ENCODE measurements around the gene BABAM2.

DNA sequence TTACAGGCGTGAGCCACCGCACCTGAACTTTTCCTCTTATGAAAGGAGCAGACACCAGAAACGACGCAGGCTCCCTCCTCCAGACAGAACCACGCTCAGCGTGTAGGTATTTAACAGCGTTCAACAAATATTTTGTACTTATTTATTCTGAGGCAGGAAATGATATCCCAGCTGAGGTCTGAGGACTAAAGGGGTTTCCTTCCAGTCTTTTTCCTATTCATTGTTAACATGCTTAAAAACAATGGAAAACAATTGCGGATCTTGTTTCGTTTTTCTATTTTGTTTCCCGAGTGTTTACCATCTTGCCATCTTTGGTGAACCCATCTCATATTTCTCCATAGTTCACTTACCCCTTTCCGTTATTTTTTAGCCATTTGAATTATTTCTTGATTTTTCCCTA is 458.4 kb downstream of the BABAM2 start:
- TF ChIP-seq, protein P1, sequence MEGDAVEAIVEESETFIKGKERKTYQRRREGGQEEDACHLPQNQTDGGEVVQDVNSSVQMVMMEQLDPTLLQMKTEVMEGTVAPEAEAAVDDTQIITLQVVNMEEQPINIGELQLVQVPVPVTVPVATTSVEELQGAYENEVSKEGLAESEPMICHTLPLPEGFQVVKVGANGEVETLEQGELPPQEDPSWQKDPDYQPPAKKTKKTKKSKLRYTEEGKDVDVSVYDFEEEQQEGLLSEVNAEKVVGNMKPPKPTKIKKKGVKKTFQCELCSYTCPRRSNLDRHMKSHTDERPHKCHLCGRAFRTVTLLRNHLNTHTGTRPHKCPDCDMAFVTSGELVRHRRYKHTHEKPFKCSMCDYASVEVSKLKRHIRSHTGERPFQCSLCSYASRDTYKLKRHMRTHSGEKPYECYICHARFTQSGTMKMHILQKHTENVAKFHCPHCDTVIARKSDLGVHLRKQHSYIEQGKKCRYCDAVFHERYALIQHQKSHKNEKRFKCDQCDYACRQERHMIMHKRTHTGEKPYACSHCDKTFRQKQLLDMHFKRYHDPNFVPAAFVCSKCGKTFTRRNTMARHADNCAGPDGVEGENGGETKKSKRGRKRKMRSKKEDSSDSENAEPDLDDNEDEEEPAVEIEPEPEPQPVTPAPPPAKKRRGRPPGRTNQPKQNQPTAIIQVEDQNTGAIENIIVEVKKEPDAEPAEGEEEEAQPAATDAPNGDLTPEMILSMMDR (conservative IDR thresholded peaks at IDR 0.05; ENCODE audit: low read depth in 2 of 2) = no peak
- TF ChIP-seq EZH2 (IDR thresholded peaks at IDR 0.05; ENCODE audit: low read depth, unreplicated experiment) (no peak), EZH2phosphoT487 (IDR thresholded peaks at IDR 0.05; ENCODE audit: unreplicated experiment) (no peak)
- TF ChIP-seq, protein P2, sequence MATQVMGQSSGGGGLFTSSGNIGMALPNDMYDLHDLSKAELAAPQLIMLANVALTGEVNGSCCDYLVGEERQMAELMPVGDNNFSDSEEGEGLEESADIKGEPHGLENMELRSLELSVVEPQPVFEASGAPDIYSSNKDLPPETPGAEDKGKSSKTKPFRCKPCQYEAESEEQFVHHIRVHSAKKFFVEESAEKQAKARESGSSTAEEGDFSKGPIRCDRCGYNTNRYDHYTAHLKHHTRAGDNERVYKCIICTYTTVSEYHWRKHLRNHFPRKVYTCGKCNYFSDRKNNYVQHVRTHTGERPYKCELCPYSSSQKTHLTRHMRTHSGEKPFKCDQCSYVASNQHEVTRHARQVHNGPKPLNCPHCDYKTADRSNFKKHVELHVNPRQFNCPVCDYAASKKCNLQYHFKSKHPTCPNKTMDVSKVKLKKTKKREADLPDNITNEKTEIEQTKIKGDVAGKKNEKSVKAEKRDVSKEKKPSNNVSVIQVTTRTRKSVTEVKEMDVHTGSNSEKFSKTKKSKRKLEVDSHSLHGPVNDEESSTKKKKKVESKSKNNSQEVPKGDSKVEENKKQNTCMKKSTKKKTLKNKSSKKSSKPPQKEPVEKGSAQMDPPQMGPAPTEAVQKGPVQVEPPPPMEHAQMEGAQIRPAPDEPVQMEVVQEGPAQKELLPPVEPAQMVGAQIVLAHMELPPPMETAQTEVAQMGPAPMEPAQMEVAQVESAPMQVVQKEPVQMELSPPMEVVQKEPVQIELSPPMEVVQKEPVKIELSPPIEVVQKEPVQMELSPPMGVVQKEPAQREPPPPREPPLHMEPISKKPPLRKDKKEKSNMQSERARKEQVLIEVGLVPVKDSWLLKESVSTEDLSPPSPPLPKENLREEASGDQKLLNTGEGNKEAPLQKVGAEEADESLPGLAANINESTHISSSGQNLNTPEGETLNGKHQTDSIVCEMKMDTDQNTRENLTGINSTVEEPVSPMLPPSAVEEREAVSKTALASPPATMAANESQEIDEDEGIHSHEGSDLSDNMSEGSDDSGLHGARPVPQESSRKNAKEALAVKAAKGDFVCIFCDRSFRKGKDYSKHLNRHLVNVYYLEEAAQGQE (IDR thresholded peaks at IDR 0.05; ENCODE audit: unreplicated experiment) = no peak
